ENCODE measurements around the gene THAP2. TPM values are rescaled to one million over a fixed set of nuclear protein-coding genes. Genes with fewer than 3 reads are reported as not detected.
"Not testable (repeated sequence)": the region's sequence is repeated elsewhere in the genome, so short reads cannot be mapped to it uniquely, and the experiment has no call there.

Gene THAP2
- total RNA-seq, 4 donors from 2014 or later: 2.8 to 3.5 (median 3.3) TPM; not detected in 1

- TF ChIP-seq POLR2AphosphoS5 (IDR thresholded peaks at IDR 0.05) (peak in 1 of 3 donors; percentile 12), POLR2A (IDR thresholded peaks at IDR 0.05) (no peak), CTCF (IDR thresholded peaks at IDR 0.05) (no peak), EP300 (IDR thresholded peaks at IDR 0.05; ENCODE audit: low read depth) (no peak)
- no peaks in the 10 kb centered on the region for H3K36me3 ChIP-seq
- in situ Hi-C loops (cut with MboI; ENCODE audit: low pct_ligation_motif_present in 1 of 4, low pct_unique_long_range_greater_than_20kb in 1 of 4, low sequenced_read_pairs in 3 of 4): no loop called here
- peak overlapping the region; percentile 94 to 98 (median 96) for H3K27ac ChIP-seq
- no peak for DNase-seq
- WGBS, 2 donors (ENCODE audit: low coverage in 1 of 2): 44 to 47% methylated on average over 5 of the region's 5 CpGs
- H3K4me3 ChIP-seq: peak overlapping the region in 1 of 4 donors; percentile 78
- peaks cover 0 to 73% (median 27%) of the 10 kb centered on the region in 4 donors for H3K4me1 ChIP-seq
- H3K27me3 ChIP-seq: no peaks in the 10 kb centered on the region
- intact Hi-C loops (cut with DNase I; ENCODE audit: low total_unique reads): no loop called here
- no peaks in the 10 kb centered on the region for H3K9me3 ChIP-seq
Observed at GRCh38 chr12:71688961-71689570, 25.0 kb downstream of the THAP2 start.

- intact Hi-C loops (cut with DNase I; ENCODE audit: low total_unique reads) (no loop called here), in situ Hi-C loops (cut with MboI; ENCODE audit: low pct_ligation_motif_present in 1 of 4, low pct_unique_long_range_greater_than_20kb in 1 of 4, low sequenced_read_pairs in 3 of 4) (no loop called here)
- Histone ChIP-seq H3K4me3 (no peak overlapping the region), H3K4me1 (peaks cover 0 to 86% (median 36%) of the 10 kb centered on the region in 4 donors), H3K36me3 (peaks cover 0 to 2% (median 0%) of the 10 kb centered on the region in 4 donors), H3K27ac (peak overlapping the region; percentile 24 to 98 (median 84)), H3K27me3 (no peaks in the 10 kb centered on the region), H3K9me3 (no peaks in the 10 kb centered on the region)
- peak; percentile 37 for DNase-seq
- no peak for TF ChIP-seq POLR2A (IDR thresholded peaks at IDR 0.05)
- peak in 1 of 3 donors; percentile 14 for TF ChIP-seq POLR2AphosphoS5 (IDR thresholded peaks at IDR 0.05)
- WGBS, 2 donors (ENCODE audit: low coverage in 1 of 2): 48 to 50% methylated on average over 3 to 4 of the region's 4 CpGs
Observed at GRCh38 chr12:71691504-71692129, 27.5 kb downstream of the THAP2 start.

GRCh38 chr12:71693126-71693525 lies 29.0 kb downstream of the THAP2 start:
- in situ Hi-C loops (cut with MboI; ENCODE audit: low pct_ligation_motif_present in 1 of 4, low pct_unique_long_range_greater_than_20kb in 1 of 4, low sequenced_read_pairs in 3 of 4): no loop called here
- Histone ChIP-seq H3K27ac (peak overlapping the region; percentile 73 to 98 (median 88)), H3K36me3 (peaks cover 0 to 16% (median 4%) of the 10 kb centered on the region in 4 donors), H3K4me1 (peaks cover 0 to 72% (median 26%) of the 10 kb centered on the region in 4 donors), H3K27me3 (no peaks in the 10 kb centered on the region), H3K9me3 (no peaks in the 10 kb centered on the region), H3K4me3 (no peak overlapping the region)
- WGBS, 2 donors (ENCODE audit: low coverage in 1 of 2): 68 to 73% methylated on average over 6 to 7 of the region's 7 CpGs
- peak; percentile 69 for DNase-seq
- TF ChIP-seq POLR2AphosphoS5 (IDR thresholded peaks at IDR 0.05): peak in 1 of 3 donors; percentile 28
- no peak for TF ChIP-seq POLR2A (IDR thresholded peaks at IDR 0.05)
- intact Hi-C loops (cut with DNase I; ENCODE audit: low total_unique reads): no loop called here

- DNase-seq; H3K4me3 ChIP-seq; H3K9me3 ChIP-seq; intact Hi-C loops (cut with DNase I; ENCODE audit: low total_unique reads); H3K27me3 ChIP-seq; in situ Hi-C loops (cut with MboI; ENCODE audit: low pct_ligation_motif_present in 1 of 4, low pct_unique_long_range_greater_than_20kb in 1 of 4, low sequenced_read_pairs in 3 of 4): not testable (repeated sequence)
- Histone ChIP-seq H3K27ac (peak overlapping the region; percentile 73 to 98 (median 88)), H3K4me1 (peaks cover 0 to 67% (median 22%) of the 10 kb centered on the region in 4 donors), H3K36me3 (peaks cover 0 to 20% (median 4%) of the 10 kb centered on the region in 4 donors)
- 43 to 100% methylated on average over 4 to 5 of the region's 5 CpGs for WGBS, 2 donors (ENCODE audit: low coverage in 1 of 2)
Observed at GRCh38 chr12:71693651-71694050, 29.6 kb downstream of the THAP2 start.

GRCh38 chr12:71694099-71694820 lies 30.2 kb downstream of the THAP2 start:
- Histone ChIP-seq H3K4me1 (peaks cover 0 to 60% (median 22%) of the 10 kb centered on the region in 4 donors), H3K27ac (peak overlapping the region; percentile 73 to 98 (median 88)), H3K36me3 (peaks cover 0 to 22% (median 6%) of the 10 kb centered on the region in 4 donors), H3K4me3 (no peak overlapping the region), H3K27me3 (no peaks in the 10 kb centered on the region), H3K9me3 (no peaks in the 10 kb centered on the region)
- intact Hi-C loops (cut with DNase I; ENCODE audit: low total_unique reads): no loop called here
- 80 to 100% methylated on average over 1 of the region's 1 CpG for WGBS, 2 donors (ENCODE audit: low coverage in 1 of 2)
- TF ChIP-seq POLR2A (IDR thresholded peaks at IDR 0.05) (no peak), POLR2AphosphoS5 (IDR thresholded peaks at IDR 0.05) (peak in 2 of 3 donors; percentile 8 to 56)
- DNase-seq: peak; percentile 28
- in situ Hi-C loops (cut with MboI; ENCODE audit: low pct_ligation_motif_present in 1 of 4, low pct_unique_long_range_greater_than_20kb in 1 of 4, low sequenced_read_pairs in 3 of 4): no loop called here

All from transverse colon (tissue), 4 donors.